ENCODE measurements around the gene RALGAPB.
"Not testable (repeated sequence)": the region's sequence is repeated elsewhere in the genome, so short reads cannot be mapped to it uniquely, and the experiment has no call there.

- not testable (repeated sequence) for TF ChIP-seq CTCF (IDR thresholded peaks at IDR 0.05; ENCODE audit: borderline replicate concordance, extremely low read depth, low read length, poor library complexity, severe bottlenecking); EZH2 (IDR thresholded peaks at IDR 0.05; ENCODE audit: borderline replicate concordance, low read depth, low read length, severe bottlenecking)
Measured at GRCh38 chr20:38594281-38594680, 121.6 kb downstream of the RALGAPB start.

All from DND-41 (cell line).